IMR-90 (cell line): Measurements from ENCODE around the gene RNASET2. TPM values are rescaled to one million over a fixed set of nuclear protein-coding genes. Genes with fewer than 3 reads are reported as not detected.

Experiments
- ATAC-seq: fragments of 200-7000 bp; cut with Tn5 transposase; 2 replicates; pipeline ENCODE4 v1.9.1; 2020; ENCODE audit warnings: low read depth, mild to moderate bottlenecking, moderate library complexity
- BruUV-seq: library from RNA; stranded (reverse); fragments of 400-500 nt; replicated peaks from 2 replicates; lab custom pipeline; 2021; lab: Mats Ljungman, UMichigan
- CTCF ChIA-PET: fragments of 300-600 bp; formaldehyde crosslinking; extraction: SDS; loops from one replicate; lab custom pipeline; 2021; ENCODE audit warnings: antibody characterized with exemption; lab: Yijun Ruan, JAX
- POLR2A ChIA-PET: fragments of 300-600 bp; sonication (Branson Sonifier 250); formaldehyde crosslinking; loops from one replicate; lab custom pipeline; 2022; ENCODE audit warnings: antibody characterized with exemption; ENCODE audit not compliant: unreplicated experiment; lab: Charles Lee
- DNase-seq: peaks from one replicate; pipeline ENCODE4 v3.0.0; 2013
- H2AFZ ChIP-seq: replicated peaks from 2 replicates; pipeline ENCODE3; 2013; ENCODE audit warnings: low read length, mild to moderate bottlenecking; ENCODE audit not compliant: poor library complexity
- H2AK5ac ChIP-seq: 2 replicates; pipeline ENCODE4 v1.6.1; 2013; ENCODE audit warnings: low read depth, low read length, inconsistent platforms
- H2AK9ac ChIP-seq: replicated peaks from 2 replicates; pipeline ENCODE3; 2013; ENCODE audit warnings: mild to moderate bottlenecking, low read depth, low read length, moderate library complexity; ENCODE audit not compliant: poor library complexity
- H2BK120ac ChIP-seq: 2 replicates; pipeline ENCODE4 v1.6.1; 2013; ENCODE audit warnings: low read depth, low read length, inconsistent platforms
- H2BK15ac ChIP-seq: 3 replicates; pipeline ENCODE4 v1.6.1; 2013; ENCODE audit warnings: low read depth, low read length, inconsistent platforms
- H2BK20ac ChIP-seq: 2 replicates; pipeline ENCODE4 v1.6.1; 2013; ENCODE audit warnings: low read depth, mild to moderate bottlenecking, inconsistent platforms, low read length, moderate library complexity
- H2BK5ac ChIP-seq: 2 replicates; pipeline ENCODE4 v1.6.1; 2013; ENCODE audit warnings: mild to moderate bottlenecking, low read depth, low read length, inconsistent platforms; ENCODE audit not compliant: poor library complexity, severe bottlenecking
- H3K14ac ChIP-seq: replicated peaks from 2 replicates; pipeline ENCODE4 v1.6.1; 2013; ENCODE audit warnings: low read depth, low read length, inconsistent platforms
- H3K18ac ChIP-seq: 2 replicates; pipeline ENCODE4 v1.6.1; 2013; ENCODE audit warnings: low read depth, low read length, control low read depth
- H3K23ac ChIP-seq: 2 replicates; pipeline ENCODE4 v1.6.1; 2013; ENCODE audit warnings: low read depth, low read length, inconsistent platforms
- H3K27ac ChIP-seq: 2 replicates; pipeline ENCODE4 v1.5.1; 2013; ENCODE audit warnings: mild to moderate bottlenecking, control low read depth, low read length; ENCODE audit not compliant: insufficient read depth
- H3K27me3 ChIP-seq: 2 replicates; pipeline ENCODE4 v1.6.1; 2013; ENCODE audit warnings: low read length; ENCODE audit not compliant: control insufficient read depth, insufficient read depth
- H3K36me3 ChIP-seq: 2 replicates; pipeline ENCODE4 v1.6.1; 2013; ENCODE audit warnings: low read length, mixed read lengths; ENCODE audit not compliant: control insufficient read depth, insufficient read depth
- H3K4ac ChIP-seq: 2 replicates; pipeline ENCODE4 v1.6.1; 2013; ENCODE audit warnings: low read depth, low read length, inconsistent platforms
- H3K4me1 ChIP-seq: 2 replicates; pipeline ENCODE4 v1.6.1; 2013; ENCODE audit warnings: low read length, mixed read lengths; ENCODE audit not compliant: control insufficient read depth, insufficient read depth
- H3K4me2 ChIP-seq: 2 replicates; pipeline ENCODE4 v1.6.1; 2013; ENCODE audit warnings: low read depth, mild to moderate bottlenecking, control low read depth, low read length, moderate library complexity
- H3K4me3 ChIP-seq: 2 replicates; pipeline ENCODE4 v1.5.1; 2013; ENCODE audit warnings: low read depth, mild to moderate bottlenecking, control low read depth, low read length, moderate library complexity; ENCODE audit not compliant: insufficient read depth
- H3K56ac ChIP-seq: 2 replicates; pipeline ENCODE4 v1.6.1; 2013; ENCODE audit warnings: low read length, inconsistent platforms; ENCODE audit not compliant: insufficient read depth; ENCODE audit errors: extremely low read depth
- H3K79me1 ChIP-seq, 2 experiments: 2 replicates each; pipeline ENCODE4 v1.6.1; 2013; ENCODE audit warnings: low read length in 2 of 2, inconsistent platforms in 1 of 2, low read depth in 1 of 2
- H3K9ac ChIP-seq: 2 replicates; pipeline ENCODE4 v1.6.1; 2013; ENCODE audit warnings: low read depth, low read length, control low read depth
- H3K9me1 ChIP-seq: 2 replicates; pipeline ENCODE4 v1.6.1; 2013; ENCODE audit warnings: low read length, inconsistent platforms; ENCODE audit not compliant: insufficient read depth
- H3K9me3 ChIP-seq: 2 replicates; pipeline ENCODE4 v1.6.1; 2013; ENCODE audit warnings: low read length; ENCODE audit not compliant: control insufficient read depth, insufficient read depth
- H4K20me1 ChIP-seq: 2 replicates; pipeline ENCODE4 v1.6.1; 2013; ENCODE audit warnings: low read length, inconsistent platforms; ENCODE audit not compliant: insufficient read depth
- H4K5ac ChIP-seq: 2 replicates; pipeline ENCODE4 v1.6.1; 2013; ENCODE audit warnings: mild to moderate bottlenecking, low read depth, low read length, control low read depth
- H4K8ac ChIP-seq, 2 experiments: 2 replicates each; pipeline ENCODE4 v1.6.1; 2013; ENCODE audit warnings: low read depth in 2 of 2, low read length in 2 of 2, control low read depth in 1 of 2, inconsistent platforms in 1 of 2
- H4K91ac ChIP-seq: 2 replicates; pipeline ENCODE4 v1.6.1; 2013; ENCODE audit warnings: low read depth, low read length, inconsistent platforms; ENCODE audit not compliant: insufficient read depth
- BHLHE40 ChIP-seq: fragments of 150-350 bp; IDR thresholded peaks from 2 replicates; pipeline ENCODE4 v1.6.1; 2016; ENCODE audit warnings: mild to moderate bottlenecking, low read depth, low read length
- CEBPB ChIP-seq: IDR thresholded peaks from 2 replicates; pipeline ENCODE4 v1.6.1; 2012; ENCODE audit warnings: low read depth, low read length, improper control_type of control experiment
- CHD1 ChIP-seq: IDR thresholded peaks from 2 replicates; pipeline ENCODE4 v1.6.1; 2012; ENCODE audit warnings: low read depth, low read length, improper control_type of control experiment
- CTCF ChIP-seq: conservative IDR thresholded peaks from 2 replicates; pipeline ENCODE4 v1.5.1; 2012; ENCODE audit warnings: mild to moderate bottlenecking, low read depth, low read length, improper control_type of control experiment
- ELK1 ChIP-seq: fragments of 150-350 bp; IDR thresholded peaks from 2 replicates; pipeline ENCODE4 v1.6.1; 2016; ENCODE audit warnings: low read depth, mild to moderate bottlenecking, low read length, moderate library complexity, borderline replicate concordance
- FOS ChIP-seq: fragments of 150-350 bp; IDR thresholded peaks from 2 replicates; pipeline ENCODE4 v1.6.1; 2016; ENCODE audit warnings: low read depth, low read length
- MAFK ChIP-seq: IDR thresholded peaks from 2 replicates; pipeline ENCODE4 v1.6.1; 2012; ENCODE audit warnings: low read depth, low read length, improper control_type of control experiment
- MAZ ChIP-seq: IDR thresholded peaks from 2 replicates; pipeline ENCODE4 v1.6.1; 2012; ENCODE audit warnings: low read depth, mild to moderate bottlenecking, low read length, improper control_type of control experiment, moderate library complexity, borderline replicate concordance
- MXI1 ChIP-seq: IDR thresholded peaks from 2 replicates; pipeline ENCODE4 v1.6.1; 2012; ENCODE audit warnings: low read depth, mild to moderate bottlenecking, low read length, moderate library complexity, borderline replicate concordance
- NFE2L2 ChIP-seq: fragments of 150-350 bp; IDR thresholded peaks from 2 replicates; pipeline ENCODE4 v1.6.1; 2016; ENCODE audit warnings: low read depth, mild to moderate bottlenecking, low read length
- POLR2A ChIP-seq: IDR thresholded peaks from 2 replicates; pipeline ENCODE4 v1.6.1; 2012; ENCODE audit warnings: mild to moderate bottlenecking, low read depth, low read length
- RAD21 ChIP-seq: IDR thresholded peaks from 2 replicates; pipeline ENCODE4 v1.6.1; 2012; ENCODE audit warnings: low read length, improper control_type of control experiment
- RCOR1 ChIP-seq: IDR thresholded peaks from 2 replicates; pipeline ENCODE4 v1.6.1; 2012; ENCODE audit warnings: mild to moderate bottlenecking, low read length, improper control_type of control experiment; ENCODE audit not compliant: insufficient replicate concordance
- RFX5 ChIP-seq: IDR thresholded peaks from 2 replicates; pipeline ENCODE4 v1.8.0; 2012; ENCODE audit warnings: low read depth, mild to moderate bottlenecking, low read length, moderate library complexity
- SMC3 ChIP-seq: fragments of 150-350 bp; IDR thresholded peaks from 2 replicates; pipeline ENCODE4 v1.6.1; 2016; ENCODE audit warnings: low read depth, mild to moderate bottlenecking, antibody characterized with exemption, low read length, moderate library complexity
- USF2 ChIP-seq: fragments of 150-350 bp; IDR thresholded peaks from 2 replicates; pipeline ENCODE4 v1.6.1; 2017; ENCODE audit warnings: mild to moderate bottlenecking, antibody characterized with exemption, low read length, low read depth
- WGBS, 2 experiments: methylation state at CpG; one replicate each; pipeline versions ENCODE4 v1.1.5 to v1.1.7; 2013; ENCODE audit warnings: missing lambda C conversion rate in 2 of 2; ENCODE audit not compliant: insufficient read length in 1 of 2; ENCODE audit errors: extremely low coverage in 2 of 2; 5-methylcytosine and 5-hydroxymethylcytosine counted together
- dilution Hi-C: fragments of 300-500 bp; cut with HindIII; formaldehyde crosslinking; loops from one replicate; pipeline ENCODE4 v1.14.3; 2018; ENCODE audit warnings: low sequenced_read_pairs; ENCODE audit not compliant: unreplicated experiment
- in situ Hi-C: fragments of 300-500 bp; cut with MboI; formaldehyde crosslinking; loops from 3 replicates; pipeline ENCODE4 v1.14.3; 2019; ENCODE audit warnings: low sequenced_read_pairs, inconsistent platforms, mixed read lengths
- intact Hi-C: fragments of 100-400 bp; cut with micrococcal nuclease; formaldehyde crosslinking; loops from 2 replicates; pipeline ENCODE4 v1.10.0; 2022
- polyA plus RNA-seq, 3 experiments: library from polyadenylated mRNA; depleted of rRNA; stranded (reverse); fragments of >200 nt; gene quantifications; 2 replicates each; pipeline ENCODE4 v1.2.3, GENCODE V29; 2012; ENCODE audit warnings: low replicate concordance in 1 of 3
- total RNA-seq: library from RNA; depleted of rRNA; stranded (reverse); fragments of >200 nt; gene quantifications from 2 replicates; pipeline ENCODE4 v1.2.3, GENCODE V29; 2012

The RNASET2 gene
- total and polyA plus RNA-seq, 2 of the 4 experiments (the other 2 are of a cell fraction), result 13.6 to 24.9 TPM

GRCh38 chr6:166932616-166933015, 23.7 kb downstream of the RNASET2 start:
- H3K27ac ChIP-seq, result no peak overlapping the region
- CTCF ChIA-PET, result no interaction called here
- H3K79me1 ChIP-seq, result no peaks in the 10 kb centered on the region

More at GRCh38 chr6:166932616-166933015, 23.7 kb downstream of the RNASET2 start:
- no peak overlapping the region for H3K4ac ChIP-seq
- BruUV-seq, result no TSS peak
- intact Hi-C loops, result no loop called here
- no peak overlapping the region for H3K56ac ChIP-seq
- peaks cover 8% of the 10 kb centered on the region; the same call in 1 of the 2 replicates for H3K9me1 ChIP-seq
- no peaks in the 10 kb centered on the region for H3K36me3 ChIP-seq
- no peaks in the 10 kb centered on the region for H3K9me3 ChIP-seq
- WGBS, 2 experiments, result no CpG with 5 or more reads among the region's 10 CpGs
- H4K5ac ChIP-seq, result no peak overlapping the region
- dilution Hi-C loops, result no loop called here
- no peaks in the 10 kb centered on the region for H3K4me1 ChIP-seq
- H4K20me1 ChIP-seq, result no peaks in the 10 kb centered on the region
- no peak overlapping the region for H3K9ac ChIP-seq
- POLR2A ChIA-PET, result no interaction called here
- H3K18ac ChIP-seq, result no peak overlapping the region
- no peaks in the 10 kb centered on the region for H3K27me3 ChIP-seq
- TF ChIP-seq MAZ (no peak), CEBPB (no peak), POLR2A (no peak), CTCF (no peak), SMC3 (no peak), RFX5 (no peak), NFE2L2 (no peak), USF2 (no peak), RCOR1 (no peak), ELK1 (no peak), RAD21 (no peak), MAFK (no peak), MXI1 (no peak), FOS (no peak), CHD1 (no peak), BHLHE40 (no peak)
- H2BK20ac ChIP-seq, result no peak overlapping the region
- H3K4me3 ChIP-seq, result no peak overlapping the region
- no peak overlapping the region for H3K4me2 ChIP-seq
- H2AK9ac ChIP-seq, result no peak overlapping the region
- no peak overlapping the region for H2AK5ac ChIP-seq
- H3K14ac ChIP-seq, result no peak overlapping the region
- no peak overlapping the region for H4K8ac ChIP-seq
- ATAC-seq (no peak), DNase-seq (no peak)
- H2BK15ac ChIP-seq, result no peak overlapping the region
- H2AFZ ChIP-seq, result no peak overlapping the region
- no peak overlapping the region for H2BK5ac ChIP-seq
- in situ Hi-C loops, result no loop called here
- no peak overlapping the region for H3K23ac ChIP-seq
- H2BK120ac ChIP-seq, result no peak overlapping the region
- H4K91ac ChIP-seq, result no peak overlapping the region
